Stimulated activated CD4-positive, alpha-beta T cell treated with anti-CD3 and anti-CD28 coated beads, Interleukin-1b, Interleukin-23, amount 100 ng/mL, for 24 hours (primary cell): ENCODE results near the gene KAZN.

ENCODE experiments used
- DNase-seq, 4 experiments: peaks; one replicate each; pipeline ENCODE4 v3.0.0-alpha.2; 2020; ENCODE audit warnings: low read depth in 4 of 4, low spot score in 1 of 4

KAZN gene

DNA sequence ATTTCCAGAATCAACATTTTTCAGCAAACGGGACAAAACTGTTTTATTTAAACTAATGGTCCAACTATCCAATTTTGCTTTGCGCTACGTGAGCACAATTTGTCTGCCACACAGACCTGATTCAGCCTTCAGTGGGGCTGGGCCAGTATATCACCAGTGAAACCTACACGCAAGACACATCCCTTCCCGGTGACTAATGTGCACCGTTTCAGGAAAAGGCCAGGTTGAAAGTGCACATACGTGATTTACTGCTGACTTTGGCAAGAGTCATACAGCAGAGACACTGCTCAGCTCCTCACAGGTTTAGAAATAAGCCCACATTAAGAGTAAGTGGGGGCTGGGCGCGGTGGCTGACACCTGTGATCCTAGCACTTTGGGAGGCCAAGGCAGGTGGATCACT, 550.0 kb downstream of the KAZN start:
- DNase-seq = no peak

DNA sequence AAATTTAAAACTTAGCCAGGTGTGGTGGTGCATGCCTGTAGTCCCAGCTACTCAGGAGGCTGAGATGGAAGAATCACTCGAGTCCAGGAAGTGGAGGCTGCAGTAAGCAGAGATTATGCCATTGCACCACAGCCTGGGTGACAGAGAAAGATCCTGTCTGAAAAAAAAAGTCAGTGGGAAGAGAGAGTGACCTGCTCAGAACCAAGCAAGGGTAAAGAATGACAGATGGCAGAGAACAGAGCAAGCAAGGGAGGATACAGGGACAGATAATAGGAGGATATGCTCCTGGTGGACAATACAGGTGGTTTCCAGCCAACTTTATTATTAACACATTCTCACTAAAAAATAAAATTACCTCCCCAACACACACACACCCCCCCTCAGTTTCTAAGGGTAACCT, 550.5 kb downstream of the KAZN start:
- DNase-seq = no peak

DNA sequence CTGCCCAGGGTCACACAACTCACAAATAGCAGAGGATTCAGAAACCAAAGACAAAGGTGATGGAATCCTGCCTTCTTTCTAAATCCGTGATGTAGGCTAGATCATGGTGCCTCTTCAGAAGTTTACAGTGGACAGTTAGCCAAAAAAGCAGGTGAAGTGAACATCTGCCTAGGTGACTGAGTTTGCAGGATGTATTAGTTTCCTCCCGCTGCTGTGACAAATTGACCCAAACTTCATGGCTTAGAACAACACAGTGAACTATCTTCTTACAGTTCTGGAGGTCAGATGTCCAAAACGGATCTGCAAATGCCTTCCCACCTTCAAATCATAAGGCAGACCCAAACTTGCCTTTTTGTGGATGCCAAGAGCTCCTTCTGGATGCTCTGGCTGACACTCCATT, 551.9 kb downstream of the KAZN start:
- no peak for DNase-seq

DNA sequence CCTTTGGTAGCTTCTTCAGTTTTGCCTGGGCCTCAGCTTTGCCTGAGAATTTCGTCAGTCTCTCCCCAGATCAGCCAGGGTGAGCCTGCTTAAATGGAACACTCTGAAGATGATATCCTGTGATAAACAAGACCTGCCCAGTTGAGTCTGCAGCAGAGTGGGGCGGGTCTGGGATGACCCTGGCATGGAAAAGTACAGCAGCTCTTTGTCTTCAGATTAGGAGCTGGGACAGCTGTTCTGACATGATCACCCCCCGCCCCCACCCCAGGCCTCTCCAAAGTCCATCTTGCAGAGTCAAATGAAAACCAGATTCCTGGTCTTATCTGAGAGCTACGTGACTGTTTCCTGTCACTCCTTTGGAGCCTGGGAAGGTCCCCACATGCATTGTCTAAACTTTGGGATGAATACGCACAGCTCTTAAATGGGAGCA, 552.9 kb downstream of the KAZN start:
- no peak for DNase-seq

DNA sequence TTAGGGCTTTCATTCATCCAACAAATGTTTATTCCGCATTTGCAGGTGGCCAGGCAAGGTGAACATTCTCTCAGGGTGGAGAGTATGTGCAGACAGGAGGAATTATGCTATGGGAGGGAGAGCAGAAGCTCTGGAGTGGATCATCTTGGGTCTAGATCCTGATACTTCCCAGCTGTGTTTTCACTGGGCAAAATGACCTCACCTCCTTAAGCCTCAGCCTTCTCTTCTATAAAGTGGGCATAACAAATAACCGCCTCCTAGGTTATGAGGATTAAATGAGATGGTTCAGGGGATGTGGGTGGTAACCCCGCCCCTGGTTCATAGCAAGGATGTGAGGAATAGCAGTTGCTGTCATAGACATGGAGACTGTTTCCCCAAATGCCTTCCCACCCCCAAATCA, 553.4 kb downstream of the KAZN start:
- DNase-seq = no peak

DNA sequence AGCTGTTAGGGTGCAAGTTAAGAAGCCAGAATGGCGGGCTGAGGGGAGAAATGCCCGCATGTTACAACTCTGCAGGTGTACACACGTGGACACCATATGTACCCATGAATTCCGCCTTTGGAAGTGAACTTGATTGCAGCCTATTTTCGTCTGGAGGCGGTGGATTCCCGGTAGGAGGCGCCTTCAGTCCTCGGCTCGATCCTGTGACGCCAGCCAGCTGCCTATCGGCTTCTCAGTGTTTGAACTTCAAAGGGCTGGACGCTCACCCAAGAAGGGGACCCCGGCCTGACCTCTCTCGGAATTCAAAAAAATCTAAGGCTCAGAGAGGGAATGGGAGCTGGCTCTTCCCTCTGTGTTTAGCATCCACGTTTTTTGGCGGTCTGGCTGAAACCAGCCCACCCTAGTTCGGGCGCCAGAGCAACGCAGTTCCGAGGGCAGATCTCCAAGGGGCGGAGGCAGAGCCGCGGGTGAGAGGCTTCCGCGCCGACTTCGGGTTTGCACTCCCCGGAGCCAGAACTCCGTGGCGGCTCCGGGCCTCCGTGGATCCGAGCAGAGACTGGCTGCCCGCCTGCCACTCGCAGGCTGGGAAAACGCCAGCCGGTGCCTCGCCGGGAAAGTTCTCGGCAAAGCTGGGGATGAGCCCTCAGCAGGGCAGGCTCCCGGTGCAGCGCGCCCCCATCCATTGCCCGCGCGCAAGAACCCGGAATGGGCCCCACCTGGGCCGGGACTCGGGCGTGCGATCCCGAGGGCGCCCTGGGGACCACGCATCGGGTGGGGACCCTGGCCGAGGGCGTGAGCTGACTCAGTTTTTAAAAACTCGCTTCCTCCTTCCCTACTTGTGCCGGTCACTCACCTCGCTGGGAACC, 554.1 kb downstream of the KAZN start:
- no peak for DNase-seq

DNA sequence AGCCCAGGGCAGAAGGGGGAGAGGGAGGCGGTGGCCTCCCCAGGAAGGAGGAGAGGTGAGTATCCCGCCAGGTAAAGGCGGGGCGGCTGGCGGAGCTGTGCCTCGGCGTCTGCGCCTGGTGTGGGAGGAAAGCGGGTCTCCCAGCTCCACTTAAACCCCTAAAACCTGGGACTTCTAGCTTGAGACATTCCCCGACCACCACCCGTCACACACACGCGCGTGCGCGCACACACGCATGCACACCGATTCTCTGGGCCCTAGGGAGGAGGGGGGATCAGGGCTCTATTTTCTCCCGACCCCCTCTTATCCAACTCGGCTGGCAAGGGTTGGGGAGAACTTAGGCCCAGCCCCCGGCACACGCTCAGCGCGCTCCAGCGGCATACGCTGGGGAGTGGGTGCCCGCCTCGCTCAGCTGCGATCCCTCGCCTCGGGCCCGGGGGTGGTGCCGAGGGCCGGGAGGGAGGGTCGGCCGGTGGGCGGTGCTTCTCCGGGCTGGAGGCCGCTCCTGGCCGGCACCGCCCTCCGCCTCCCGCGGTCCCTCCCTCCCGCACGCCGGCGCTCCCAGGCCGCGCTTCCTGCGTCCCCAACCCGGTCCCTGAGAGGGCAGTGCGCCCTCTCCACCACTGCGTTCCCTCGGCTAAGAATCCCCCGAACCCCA, 554.8 kb downstream of the KAZN start, which contains the start of gene TMEM51:
Gene TMEM51, plus strand, starts transcription at position 564 of the 658 bp plus-strand sequence. CDS start 61,341 bp downstream, outside the sequence.
- peak in 1 of 4 experiments; percentile 8 for DNase-seq

DNA sequence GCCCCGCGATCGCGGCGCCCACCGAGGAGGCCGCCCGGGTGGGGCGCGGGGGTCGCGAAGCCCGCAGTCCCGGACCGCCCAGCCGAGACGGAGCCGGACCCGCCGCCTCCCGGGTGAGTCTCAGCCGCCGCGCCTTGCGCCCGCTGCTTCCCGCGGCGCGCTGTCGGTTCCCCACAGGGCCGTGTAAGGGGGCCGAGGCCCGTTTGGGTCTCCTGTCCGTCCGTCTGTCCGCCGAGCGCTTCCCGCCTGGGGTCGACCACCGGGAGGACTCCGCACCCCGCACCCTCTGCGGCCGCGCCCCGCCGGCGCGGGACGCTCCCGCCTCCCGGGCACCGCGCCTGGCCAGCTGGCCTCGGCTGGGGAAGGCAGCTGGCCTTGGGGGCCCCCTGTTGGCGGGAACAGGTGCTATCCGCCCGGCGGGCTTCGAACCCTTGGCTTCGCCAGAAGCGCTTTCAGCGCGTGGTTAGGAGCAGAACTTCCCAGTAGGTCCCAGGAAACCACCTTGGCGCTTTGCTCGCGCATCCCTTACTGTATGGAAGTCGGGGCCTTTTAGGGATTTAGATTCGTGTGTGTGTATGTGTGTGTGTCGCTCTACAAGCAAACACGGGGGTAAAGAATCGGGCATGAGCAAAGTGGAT, 555.5 kb downstream of the KAZN start:
- peak in 3 of 4 experiments; percentile 11 to 16 (median 16) for DNase-seq

DNA sequence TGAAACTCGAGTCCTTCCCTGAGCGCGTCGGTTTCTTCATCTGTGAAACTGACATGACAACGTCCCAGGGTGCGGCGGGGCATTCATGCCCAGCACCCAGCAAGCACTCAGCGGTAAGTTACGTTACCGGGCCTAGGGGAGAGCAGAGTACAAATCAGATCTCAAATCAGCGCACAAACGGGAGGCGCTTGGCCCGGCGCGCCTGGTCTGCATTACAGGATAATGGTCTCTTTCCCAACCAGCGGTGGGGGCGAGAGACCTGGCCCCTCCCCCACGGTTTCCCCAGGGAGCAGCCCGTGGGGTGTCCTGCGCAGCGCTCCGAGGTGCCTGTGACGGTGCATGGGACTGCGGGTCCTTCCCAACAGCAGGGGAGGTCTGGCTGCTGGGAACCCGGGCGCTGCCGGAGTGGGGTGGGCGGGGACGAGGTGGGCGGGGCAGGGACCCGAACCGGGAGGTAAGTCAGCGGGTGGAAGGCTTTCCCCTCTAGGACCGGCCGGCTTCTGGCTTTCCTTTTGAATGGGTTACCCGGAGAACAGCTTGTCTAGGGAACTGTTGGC, 556.1 kb downstream of the KAZN start:
- DNase-seq = no peak

DNA sequence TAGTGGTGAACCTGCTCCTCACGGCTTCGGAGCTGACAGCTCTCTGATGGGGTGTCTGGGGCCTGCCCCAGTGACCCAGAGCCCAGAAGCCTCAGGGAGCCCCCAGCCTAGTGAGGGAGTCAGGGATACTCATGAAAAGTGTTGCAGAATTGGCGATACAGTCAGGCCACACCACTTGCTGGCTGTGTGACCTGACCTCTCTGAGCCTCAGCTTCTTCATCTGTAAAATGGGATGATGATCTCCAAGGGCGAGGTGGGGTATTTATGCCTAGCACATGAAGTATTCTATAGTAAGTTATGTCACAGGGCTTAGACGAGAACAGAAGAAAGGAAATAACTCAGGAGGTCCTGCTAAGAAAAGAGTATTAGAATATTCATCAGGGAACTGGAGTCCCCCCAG, 556.7 kb downstream of the KAZN start:
- no peak for DNase-seq

DNA sequence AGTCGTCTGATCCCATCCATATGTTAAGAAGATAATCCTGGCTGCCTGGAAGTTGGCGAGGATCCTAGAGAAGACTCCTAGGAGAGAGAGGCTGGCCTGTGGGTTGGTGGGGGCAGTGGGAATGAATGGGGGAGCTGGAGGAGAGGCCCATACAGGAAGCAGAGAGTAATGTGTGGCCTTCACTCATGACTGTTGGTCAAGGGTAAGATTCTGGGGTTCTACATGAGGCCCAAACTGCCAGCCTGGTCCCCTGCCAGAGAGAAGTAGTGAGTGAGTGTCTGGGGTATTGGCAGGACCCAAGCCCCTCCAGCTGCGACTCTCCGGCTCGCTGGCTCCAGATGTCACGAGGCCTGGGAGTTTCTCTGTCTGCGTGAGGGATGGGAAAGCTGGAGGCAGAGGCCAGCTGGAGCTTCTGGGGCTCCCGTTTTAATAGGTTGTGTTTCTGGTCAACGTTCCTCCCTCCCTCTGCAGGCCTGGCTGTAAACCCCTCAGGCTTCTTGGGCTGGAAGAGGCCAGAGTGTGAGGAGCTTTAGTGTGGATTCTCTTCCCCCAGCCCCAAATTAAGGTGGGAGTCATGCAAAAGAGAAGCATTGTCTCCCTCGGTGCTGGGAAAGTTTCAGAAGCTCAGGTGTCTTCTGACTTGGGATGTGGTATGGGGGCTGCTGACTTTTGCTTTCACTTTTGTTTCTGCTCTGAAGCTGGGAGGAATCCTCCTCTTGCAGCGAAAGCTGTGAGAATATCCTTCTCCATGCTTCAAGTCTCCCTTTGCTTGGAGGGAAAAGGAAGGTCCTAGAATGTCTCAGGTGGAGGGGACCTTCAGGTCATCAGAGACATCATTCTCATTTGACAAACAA, 557.6 kb downstream of the KAZN start:
- DNase-seq = no peak

DNA sequence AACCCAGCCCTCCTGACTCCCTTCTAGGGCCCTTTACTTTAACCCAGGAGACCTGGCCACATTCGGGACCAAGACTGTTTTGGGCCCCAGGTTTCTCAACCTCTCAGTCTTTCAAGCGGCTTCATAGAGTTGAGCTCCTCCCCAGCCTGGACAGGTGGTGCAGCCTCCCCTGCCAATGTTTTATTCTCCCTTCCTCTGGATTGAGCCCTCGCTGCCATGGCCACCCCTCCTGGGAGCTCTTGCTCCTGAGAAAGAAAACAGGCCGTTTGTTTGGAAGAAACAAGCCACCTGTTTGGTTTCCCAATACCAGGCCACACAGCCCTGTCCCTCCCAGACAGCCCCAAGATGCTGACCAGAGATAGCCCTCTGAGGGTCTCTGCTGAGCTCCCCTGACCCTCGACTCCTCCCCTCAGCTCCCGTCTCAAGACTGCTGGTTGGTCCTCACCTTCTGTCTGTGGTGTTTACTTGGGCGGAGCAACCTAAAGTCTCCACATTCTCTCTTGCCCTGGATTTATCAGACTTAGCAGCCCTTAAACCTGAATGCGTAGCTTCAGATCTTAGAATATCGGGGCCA, 558.4 kb downstream of the KAZN start:
- no peak for DNase-seq

DNA sequence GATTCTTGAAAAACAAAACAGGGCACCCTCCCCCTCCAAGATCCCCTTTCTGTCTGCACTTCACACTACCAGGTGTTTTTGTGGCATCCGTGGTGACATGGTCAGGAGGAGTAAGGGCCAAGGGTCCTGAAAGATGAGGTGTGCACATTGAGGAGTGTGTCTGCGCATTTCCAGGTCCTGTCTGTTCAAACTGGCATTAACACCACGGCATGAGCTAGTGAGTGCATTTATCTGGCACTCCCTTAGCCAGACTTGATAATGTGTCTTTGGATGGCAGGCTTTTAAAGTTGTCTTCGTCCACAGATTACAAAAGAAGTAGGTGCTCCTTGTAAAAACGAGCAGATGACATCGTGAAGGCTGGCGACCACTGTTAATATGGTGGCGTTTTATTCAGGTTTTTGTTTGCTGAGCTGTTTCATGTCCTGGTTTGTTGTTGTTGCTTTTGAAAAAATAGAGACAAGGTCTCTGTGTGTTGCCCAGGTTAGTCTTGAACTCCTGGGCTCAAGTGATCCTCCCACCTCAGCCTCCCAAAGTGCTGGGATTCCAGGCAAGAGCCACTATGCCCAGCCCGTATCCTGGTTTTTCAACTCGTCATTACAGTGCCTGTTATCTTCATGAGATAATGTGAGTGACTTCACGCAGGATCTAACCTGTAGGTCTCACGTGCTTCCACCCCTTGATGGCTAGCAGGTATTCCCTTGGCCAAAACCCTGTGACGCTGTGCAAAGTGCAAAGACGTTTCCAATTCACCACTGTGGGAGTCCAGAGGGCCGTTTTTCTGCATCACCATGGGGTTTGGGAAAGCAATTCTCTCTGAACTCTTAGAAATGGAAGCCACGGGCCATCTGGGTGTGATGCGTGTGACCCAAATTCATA, 559.3 kb downstream of the KAZN start:
- no peak for DNase-seq

DNA sequence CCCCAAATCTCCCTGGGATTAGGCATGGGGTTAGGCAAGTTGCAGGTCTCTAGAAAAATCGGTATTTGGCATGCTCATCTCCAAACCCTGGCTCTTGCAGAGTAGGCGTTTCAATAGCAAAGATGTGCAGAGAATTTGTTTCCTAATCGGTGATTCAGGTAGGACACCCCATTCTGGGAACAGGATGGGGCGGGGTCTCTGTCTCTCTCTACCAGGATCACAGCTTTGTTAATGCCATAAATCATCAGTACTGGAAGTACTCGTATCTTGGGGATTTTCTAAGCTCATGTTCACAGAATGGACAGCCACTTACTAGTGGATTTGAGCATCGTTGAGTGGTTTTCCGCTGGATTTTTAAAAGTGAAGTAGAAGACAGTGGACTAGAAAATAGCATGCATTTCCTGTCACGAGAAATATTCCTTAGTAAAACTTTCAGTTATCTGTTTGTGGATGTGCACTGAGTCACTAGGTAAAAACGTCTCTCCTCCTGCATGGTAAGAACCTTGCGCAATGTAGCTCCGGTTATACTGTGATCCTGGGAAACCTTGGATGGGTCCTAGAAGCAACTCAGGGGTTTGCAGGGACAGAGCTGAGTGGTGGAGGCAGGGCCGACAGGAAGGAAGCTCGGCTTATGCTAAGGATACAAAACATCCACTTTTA, 560.2 kb downstream of the KAZN start:
- DNase-seq = no peak

DNA sequence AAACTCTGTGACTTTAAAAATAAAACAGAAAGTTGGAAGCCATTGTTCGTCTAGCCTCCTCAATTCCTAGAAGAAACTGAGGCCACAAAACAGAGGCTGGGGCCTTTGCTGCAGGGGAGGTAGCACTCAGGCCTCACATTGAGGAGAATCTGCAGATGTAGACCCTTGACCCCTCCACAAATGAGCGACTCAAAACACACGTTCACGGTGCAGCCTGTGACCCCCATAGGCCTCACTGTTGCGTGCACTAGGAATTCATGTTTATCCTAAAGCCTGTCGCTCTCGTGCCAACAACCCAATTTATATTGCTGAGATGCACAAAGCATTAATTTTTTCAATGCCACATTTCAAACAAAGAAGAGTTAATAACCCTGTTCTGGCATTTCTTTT, 560.7 kb downstream of the KAZN start:
- DNase-seq = no peak

DNA sequence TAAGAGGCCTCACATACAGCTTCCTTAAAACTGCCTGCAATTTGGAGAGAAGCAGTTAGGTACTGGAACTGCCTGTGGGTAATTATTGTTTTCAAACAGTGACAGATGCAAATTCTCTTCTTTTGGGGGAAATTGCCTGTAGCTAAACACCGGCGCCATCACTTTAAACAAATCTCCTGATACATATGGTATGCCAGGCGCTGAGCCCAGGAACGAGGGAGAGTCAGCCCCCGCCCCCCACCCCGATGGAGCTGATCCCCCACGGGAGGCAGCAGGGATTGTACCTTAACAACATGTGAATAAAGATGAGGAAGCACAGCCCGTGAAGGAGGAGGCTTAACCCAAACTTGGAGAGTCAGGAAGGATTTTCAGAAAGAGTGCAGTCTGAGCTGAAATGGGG, 562.1 kb downstream of the KAZN start:
- no peak for DNase-seq

DNA sequence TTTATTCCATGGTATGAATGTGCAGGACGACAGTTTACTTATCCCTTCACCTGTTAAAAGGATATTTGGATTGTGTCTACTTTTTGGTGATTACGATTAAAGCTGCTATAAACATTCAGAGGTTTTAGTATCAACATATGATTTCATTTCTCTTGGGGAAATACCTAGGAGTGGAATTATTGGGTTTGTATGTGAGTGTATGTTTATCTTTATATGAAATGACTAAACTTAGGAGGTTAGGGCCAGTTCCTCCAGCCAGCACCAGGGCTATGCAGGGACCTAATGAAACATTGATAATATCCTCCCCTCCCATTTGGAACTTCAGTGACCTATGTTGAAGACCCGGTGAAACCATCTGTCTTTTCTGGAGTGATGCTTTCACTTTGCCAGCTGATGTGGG, 568.9 kb downstream of the KAZN start:
- DNase-seq = no peak
